Heart left ventricle (tissue), 13 donors: ENCODE results near the gene ZNF70.

ENCODE experiments used
- POLR2A ChIP-seq, 2 donors: fragments of 450-650 bp; IDR thresholded peaks; one replicate each; pipeline ENCODE4 v1.6.1; 2017; ENCODE audit warnings: antibody characterized with exemption in 2 of 2, mild to moderate bottlenecking in 2 of 2, moderate library complexity in 2 of 2
- TF ChIP-seq, protein P1 (sequence below), 12 donors: fragments of 200-600 bp; sonication (generic) in 4 of 12; IDR thresholded peaks; one replicate each; pipeline versions ENCODE4 v1.5.0 to v1.8.0; 2018 to 2022; ENCODE audit warnings: antibody characterized with exemption in 12 of 12, mild to moderate bottlenecking in 5 of 12
- donor health status: ischemic (EF 13 %, LVEDD 7.1; RV severe dilation, severe dysfunction).
- donor health status: DM: no; HTN: yes; CAD: no.
- donor health status: DM: no; HTN: no; CAD: no.
- donor health status: ischemic (EF 25% LVEDD 6.9; RV normal size, moderate dysfunction).
- donor health status: ischemic (EF 25% LVEDD 5.7; RV mildly dilated, moderate dysfunction).
- donor health status: ischemic (EF 35%, LVEDD 5.7; RV mildly dilated, moderate dysfunction).
- donor health status: nonischemic (EF 11% LVEDD 7.7; RV severe dilation, severe dysfunction).
- donor health status: DM: yes; HTN: yes; CAD: no.
- donor health status: PGD.
- donor health status: ischemic (EF 29% LVEDD 5.4; RV normal size, mild dysfunction).
- donor health status: nonischemic (EF 23%, LVEDD 6.1; RV moderate dilation, normal function).

DNA sequence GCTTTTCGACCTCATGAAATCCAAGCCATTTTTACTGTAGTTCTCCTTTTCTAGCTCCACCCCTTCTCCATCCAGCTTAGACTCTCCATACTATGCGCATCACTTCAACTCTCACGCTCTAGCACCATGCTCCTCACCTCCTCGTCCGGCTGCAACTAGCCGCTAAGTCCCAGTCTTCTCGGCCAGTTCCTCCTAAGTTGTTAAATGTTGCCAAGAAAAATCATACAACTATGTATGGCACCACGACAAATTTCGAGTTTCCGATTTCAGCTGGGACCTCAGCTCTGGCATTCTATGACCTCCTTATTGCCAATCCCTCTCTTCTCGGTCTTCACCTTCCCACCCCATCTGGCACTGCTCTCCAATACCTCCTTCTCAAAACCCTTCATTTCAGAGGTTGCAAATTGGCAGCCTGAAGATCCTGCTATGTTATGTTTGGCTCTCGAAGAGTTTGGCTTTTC, 1.0 kb downstream of the ZNF70 start:
- TF ChIP-seq, protein P1, sequence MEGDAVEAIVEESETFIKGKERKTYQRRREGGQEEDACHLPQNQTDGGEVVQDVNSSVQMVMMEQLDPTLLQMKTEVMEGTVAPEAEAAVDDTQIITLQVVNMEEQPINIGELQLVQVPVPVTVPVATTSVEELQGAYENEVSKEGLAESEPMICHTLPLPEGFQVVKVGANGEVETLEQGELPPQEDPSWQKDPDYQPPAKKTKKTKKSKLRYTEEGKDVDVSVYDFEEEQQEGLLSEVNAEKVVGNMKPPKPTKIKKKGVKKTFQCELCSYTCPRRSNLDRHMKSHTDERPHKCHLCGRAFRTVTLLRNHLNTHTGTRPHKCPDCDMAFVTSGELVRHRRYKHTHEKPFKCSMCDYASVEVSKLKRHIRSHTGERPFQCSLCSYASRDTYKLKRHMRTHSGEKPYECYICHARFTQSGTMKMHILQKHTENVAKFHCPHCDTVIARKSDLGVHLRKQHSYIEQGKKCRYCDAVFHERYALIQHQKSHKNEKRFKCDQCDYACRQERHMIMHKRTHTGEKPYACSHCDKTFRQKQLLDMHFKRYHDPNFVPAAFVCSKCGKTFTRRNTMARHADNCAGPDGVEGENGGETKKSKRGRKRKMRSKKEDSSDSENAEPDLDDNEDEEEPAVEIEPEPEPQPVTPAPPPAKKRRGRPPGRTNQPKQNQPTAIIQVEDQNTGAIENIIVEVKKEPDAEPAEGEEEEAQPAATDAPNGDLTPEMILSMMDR (IDR thresholded peaks at IDR 0.05) = no peak
- TF ChIP-seq POLR2A (IDR thresholded peaks at IDR 0.05) = no peak
